Activated naive CD4-positive, alpha-beta T cell treated with anti-CD3 and anti-CD28 coated beads, Interleukin-2, amount 50 U/mL, for 72 hours (primary cell): ENCODE data around the gene SYNE1. TPM values are rescaled to one million over a fixed set of nuclear protein-coding genes. Genes with fewer than 3 reads are reported as not detected.

ENCODE experiments used
- ATAC-seq, 2 donors: fragments of 150-1000 bp; cut with Tn5 transposase; 2 replicates each; pipeline ENCODE4 v1.10.0; 2021; ENCODE audit warnings: mild to moderate bottlenecking in 2 of 2, moderate library complexity in 2 of 2
- DNase-seq, 2 donors: peaks; one replicate each; pipeline ENCODE4 v3.0.0; 2021 to 2022; ENCODE audit warnings: low spot score in 2 of 2
- H3K27ac Mint-ChIP-seq, 2 donors: one replicate each; pipeline ENCODE4 v1.8.0; 2022; ENCODE audit warnings: mild to moderate bottlenecking in 2 of 2, mixed read lengths in 2 of 2
- H3K36me3 Mint-ChIP-seq, 2 donors: one replicate each; pipeline ENCODE4 v1.8.0; 2022; ENCODE audit warnings: mixed read lengths in 2 of 2
- H3K9me3 Mint-ChIP-seq, 2 donors: one replicate each; pipeline ENCODE4 v1.8.0; 2022; ENCODE audit warnings: mixed read lengths in 2 of 2
- total RNA-seq, 2 donors: library from RNA; stranded (reverse); gene quantifications; one replicate each; pipeline ENCODE4 v1.2.3, GENCODE V29; 2022

Gene SYNE1
- total RNA-seq, 2 donors from 2014 or later, result 29.4 to 33.7 TPM

DNA sequence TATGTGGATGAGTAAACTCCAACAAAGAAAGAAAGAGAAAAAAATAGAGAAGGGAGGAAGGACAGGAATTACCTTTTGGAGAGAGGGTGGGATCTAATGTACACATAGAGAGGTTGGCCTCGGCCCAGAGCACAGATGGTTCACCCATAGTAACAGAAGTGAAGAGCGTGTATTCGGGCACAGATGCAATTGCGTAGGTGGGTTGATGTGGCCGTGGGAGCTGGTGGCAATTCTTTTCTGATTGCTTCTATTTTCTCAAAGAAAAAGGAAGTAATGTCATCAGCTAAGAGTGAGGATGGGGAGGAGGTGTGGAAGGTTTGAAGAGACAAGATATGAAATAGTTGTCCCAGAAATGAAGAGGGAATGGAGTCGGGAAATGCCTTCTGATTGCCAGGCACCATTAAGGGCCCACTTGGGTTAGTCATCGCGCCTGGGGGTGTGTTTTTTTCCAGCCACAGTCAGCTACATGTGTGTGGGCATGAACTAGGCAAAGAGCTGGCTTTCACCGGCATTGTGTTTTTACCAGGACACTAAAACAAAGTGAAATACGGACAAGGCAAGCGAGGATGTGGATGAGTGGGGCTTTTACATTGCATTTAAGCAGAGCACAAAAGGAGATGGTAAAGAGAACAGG is 158.7 kb downstream of the SYNE1 start:
- no peaks in the 10 kb centered on the region for H3K9me3 Mint-ChIP-seq
- DNase-seq, result no peak
- no peaks in the 10 kb centered on the region for H3K36me3 Mint-ChIP-seq
- no peak for ATAC-seq
- H3K27ac Mint-ChIP-seq, result no peak overlapping the region

GRCh38 chr6:152474354-152474753 is 162.8 kb downstream of the SYNE1 start:
- DNase-seq (no peak), ATAC-seq (no peak)
- no peaks in the 10 kb centered on the region for H3K36me3 Mint-ChIP-seq
- no peak overlapping the region for H3K27ac Mint-ChIP-seq
- H3K9me3 Mint-ChIP-seq, result no peaks in the 10 kb centered on the region

- no peak for ATAC-seq
- DNase-seq, result no peak
- no peak overlapping the region for H3K27ac Mint-ChIP-seq
- no peaks in the 10 kb centered on the region for H3K9me3 Mint-ChIP-seq
- no peaks in the 10 kb centered on the region for H3K36me3 Mint-ChIP-seq
Observed at GRCh38 chr6:152472325-152472724, 164.8 kb downstream of the SYNE1 start.

- H3K9me3 Mint-ChIP-seq, result no peaks in the 10 kb centered on the region
- H3K36me3 Mint-ChIP-seq, result no peaks in the 10 kb centered on the region
- H3K27ac Mint-ChIP-seq, result no peak overlapping the region
- DNase-seq (no peak), ATAC-seq (no peak)
Observed at GRCh38 chr6:152471456-152472265, 165.5 kb downstream of the SYNE1 start.

- Mint-ChIP-seq H3K27ac (no peak overlapping the region), H3K9me3 (no peaks in the 10 kb centered on the region), H3K36me3 (no peaks in the 10 kb centered on the region)
- ATAC-seq (no peak), DNase-seq (no peak)
Observed at GRCh38 chr6:152463164-152463563, 174.0 kb downstream of the SYNE1 start.

GRCh38 chr6:152462716-152463115 is 174.4 kb downstream of the SYNE1 start:
- Mint-ChIP-seq H3K36me3 (no peaks in the 10 kb centered on the region), H3K27ac (no peak overlapping the region), H3K9me3 (no peaks in the 10 kb centered on the region)
- ATAC-seq (no peak), DNase-seq (no peak)

GRCh38 chr6:152461556-152461955 is 175.6 kb downstream of the SYNE1 start:
- H3K36me3 Mint-ChIP-seq, result no peaks in the 10 kb centered on the region
- H3K9me3 Mint-ChIP-seq, result no peaks in the 10 kb centered on the region
- no peak overlapping the region for H3K27ac Mint-ChIP-seq

DNA sequence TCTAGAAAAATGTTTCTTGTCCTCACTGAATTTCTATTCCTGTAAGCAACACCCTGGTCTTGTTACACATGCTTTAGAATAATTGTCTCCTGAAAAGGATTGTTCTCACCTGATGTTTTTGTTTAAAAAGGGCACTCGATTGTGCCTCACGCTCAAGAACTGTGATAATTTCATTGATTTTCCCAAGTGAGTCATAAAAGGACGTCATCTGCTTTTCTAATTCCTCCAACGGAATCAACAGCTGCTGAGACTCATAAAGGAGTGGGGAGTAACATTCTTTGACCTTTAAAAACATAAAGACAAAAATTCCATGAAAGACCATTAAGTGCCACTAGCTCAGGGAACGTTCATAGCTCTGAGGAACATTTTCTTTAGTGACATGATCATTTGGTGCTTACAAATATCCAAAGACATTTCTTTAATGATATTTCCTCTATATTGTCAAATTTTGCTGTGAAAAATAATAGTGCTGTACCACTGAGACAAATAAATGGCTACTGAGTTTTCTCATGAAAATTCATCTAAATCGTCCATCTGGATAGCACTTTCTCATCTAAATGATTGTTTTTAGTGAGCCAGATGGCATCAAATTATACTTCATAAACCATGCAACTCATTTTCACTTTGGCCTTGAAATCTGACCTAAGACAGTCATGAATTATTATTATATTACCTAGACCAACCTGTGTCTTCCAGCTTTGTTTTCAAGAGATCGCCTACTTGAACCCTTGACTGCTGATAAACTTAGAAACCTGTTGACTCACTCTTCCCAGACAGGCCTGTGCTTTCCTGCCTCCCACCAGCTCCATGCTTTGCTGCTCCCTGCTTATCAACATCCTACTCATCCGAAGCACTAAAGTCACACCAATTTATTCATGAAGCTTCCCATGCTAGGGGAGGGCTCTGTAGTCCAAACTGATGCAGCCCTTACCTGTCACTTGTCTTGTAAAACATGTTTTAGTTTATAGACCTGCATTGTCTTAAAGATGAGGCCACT is 178.2 kb downstream of the SYNE1 start:
- ATAC-seq (no peak), DNase-seq (no peak)
- Mint-ChIP-seq H3K9me3 (no peaks in the 10 kb centered on the region), H3K27ac (no peak overlapping the region), H3K36me3 (no peaks in the 10 kb centered on the region)

More at GRCh38 chr6:152461556-152461955, 175.6 kb downstream of the SYNE1 start:
- DNase-seq (no peak), ATAC-seq (no peak)

GRCh38 chr6:152457949-152458624 is 179.1 kb downstream of the SYNE1 start:
- ATAC-seq (no peak), DNase-seq (no peak)
- H3K27ac Mint-ChIP-seq, result no peak overlapping the region
- no peaks in the 10 kb centered on the region for H3K9me3 Mint-ChIP-seq
- no peaks in the 10 kb centered on the region for H3K36me3 Mint-ChIP-seq

DNA sequence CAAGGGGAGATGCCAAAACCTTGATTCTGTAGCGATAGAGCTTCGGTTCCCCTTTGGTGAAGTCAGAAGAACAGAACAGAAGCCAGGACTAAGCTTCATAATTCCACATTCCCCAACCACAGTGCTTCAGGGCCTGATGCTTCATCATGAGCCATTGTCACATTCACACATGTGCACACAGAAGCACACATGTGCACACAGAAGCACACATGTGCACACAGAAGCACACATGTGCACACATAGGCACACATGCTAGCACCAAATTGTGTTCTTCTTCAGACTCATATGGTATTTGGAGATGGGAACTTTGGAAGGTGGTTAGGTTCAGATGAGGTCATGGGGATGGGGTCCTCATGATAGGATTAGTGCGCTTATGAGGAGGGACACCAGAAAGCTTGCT is 183.2 kb downstream of the SYNE1 start:
- Mint-ChIP-seq H3K36me3 (no peaks in the 10 kb centered on the region), H3K9me3 (no peaks in the 10 kb centered on the region), H3K27ac (no peak overlapping the region)
- DNase-seq (no peak), ATAC-seq (no peak)

DNA sequence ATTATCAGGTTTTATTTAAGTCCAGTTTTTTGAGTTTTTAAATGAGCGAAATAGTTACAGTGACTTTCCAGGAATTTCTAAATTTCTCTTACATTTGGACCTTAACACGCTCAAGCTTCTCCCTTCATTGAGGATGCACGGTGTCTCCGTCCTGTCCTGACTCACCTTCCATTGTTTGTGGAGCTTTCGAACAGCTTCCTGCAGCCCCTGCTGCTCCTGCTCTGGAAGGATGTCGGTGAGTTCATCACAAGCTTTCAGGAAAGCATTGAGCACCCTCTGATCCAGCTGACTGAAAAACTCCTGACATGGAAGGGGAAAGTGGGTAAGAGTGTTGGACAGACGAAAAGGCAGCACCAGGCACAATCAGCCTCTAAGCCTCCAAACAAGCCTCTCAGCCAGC is 183.7 kb downstream of the SYNE1 start:
- Mint-ChIP-seq H3K27ac (no peak overlapping the region), H3K9me3 (no peaks in the 10 kb centered on the region), H3K36me3 (no peaks in the 10 kb centered on the region)
- ATAC-seq (no peak), DNase-seq (no peak)

DNA sequence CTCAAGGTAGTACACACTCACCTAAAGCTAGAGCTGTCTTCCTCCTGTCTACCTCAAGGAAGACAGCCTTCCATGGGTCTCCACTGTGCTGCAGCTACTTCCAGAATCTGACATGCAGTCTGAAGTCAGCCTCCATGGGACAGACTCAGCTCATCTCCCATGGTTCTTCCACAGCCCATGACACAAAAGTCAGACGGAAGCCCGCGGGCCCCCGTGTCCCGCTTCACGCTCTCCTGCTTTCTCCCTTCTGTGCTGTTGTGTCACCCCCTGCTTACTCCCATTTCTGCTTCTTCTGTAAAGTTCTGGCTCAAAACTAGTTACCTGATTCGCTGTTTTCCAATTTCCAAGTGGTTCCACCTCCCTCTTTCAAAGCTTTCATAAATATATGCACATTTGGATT is 184.5 kb downstream of the SYNE1 start:
- no peaks in the 10 kb centered on the region for H3K36me3 Mint-ChIP-seq
- H3K9me3 Mint-ChIP-seq, result no peaks in the 10 kb centered on the region
- DNase-seq, result no peak
- no peak for ATAC-seq
- no peak overlapping the region for H3K27ac Mint-ChIP-seq

GRCh38 chr6:152450519-152450918 is 186.6 kb downstream of the SYNE1 start:
- no peak overlapping the region for H3K27ac Mint-ChIP-seq
- no peaks in the 10 kb centered on the region for H3K9me3 Mint-ChIP-seq
- no peaks in the 10 kb centered on the region for H3K36me3 Mint-ChIP-seq
- ATAC-seq, result no peak
- no peak for DNase-seq

GRCh38 chr6:152441902-152442301 is 195.3 kb downstream of the SYNE1 start:
- H3K9me3 Mint-ChIP-seq, result no peaks in the 10 kb centered on the region
- ATAC-seq, result no peak
- DNase-seq, result no peak
- no peak overlapping the region for H3K27ac Mint-ChIP-seq
- H3K36me3 Mint-ChIP-seq, result no peaks in the 10 kb centered on the region

- no peak for DNase-seq
- H3K9me3 Mint-ChIP-seq, result no peaks in the 10 kb centered on the region
- H3K27ac Mint-ChIP-seq, result no peak overlapping the region
- no peaks in the 10 kb centered on the region for H3K36me3 Mint-ChIP-seq
- ATAC-seq, result no peak
Observed at GRCh38 chr6:152435816-152436215, 201.3 kb downstream of the SYNE1 start.

GRCh38 chr6:152432758-152433157 is 204.4 kb downstream of the SYNE1 start:
- Mint-ChIP-seq H3K27ac (no peak overlapping the region), H3K36me3 (no peaks in the 10 kb centered on the region), H3K9me3 (no peaks in the 10 kb centered on the region)
- ATAC-seq (no peak), DNase-seq (no peak)
